GM19397 (cell line): Measurements from ENCODE around the gene PAGR1.
"Not testable (repeated sequence)": the region's sequence is repeated elsewhere in the genome, so short reads cannot be mapped to it uniquely, and the experiment has no call there.

Experiments
- ATAC-seq: cut with Tn5 transposase; IDR thresholded peaks from one replicate; pipeline ENCODE4 v1.9.1; 2021; ENCODE audit warnings: mild to moderate bottlenecking, moderate library complexity; ENCODE audit not compliant: unreplicated experiment

The PAGR1 gene

GRCh38 chr16:29862383-29862883 is 46.5 kb downstream of the PAGR1 start:
- no peak for ATAC-seq

- ATAC-seq = peak; percentile 85
These were observed 47.1 kb downstream of the PAGR1 start, which contains the start of gene CDIPT for GRCh38 chr16:29862884-29863668. Gene CDIPT, minus strand, starts transcription at chr16:29863226. Its CDS starts 369 bp downstream, at chr16:29862857.

GRCh38 chr16:29863669-29863984 is 47.7 kb downstream of the PAGR1 start:
- no peak for ATAC-seq

- no peak for ATAC-seq
These were observed 48.3 kb downstream of the PAGR1 start for GRCh38 chr16:29864205-29864604.

GRCh38 chr16:29868396-29869009 is 52.6 kb downstream of the PAGR1 start:
- ATAC-seq = no peak

GRCh38 chr16:29869067-29869466 is 53.1 kb downstream of the PAGR1 start:
- ATAC-seq = not testable (repeated sequence)
